T-helper 2 cell treated with Interferon-gamma antibody and Interleukin-4, amounts not matched to agents 5 μg/mL and 100 μg/mL, for 36 hours (primary cell): Measurements from ENCODE around the gene DYNC2LI1.

Experiments used
- DNase-seq: peaks from one replicate; pipeline ENCODE4 v3.0.0; 2021; ENCODE audit warnings: low spot score
- H3K27ac Mint-ChIP-seq: one replicate; pipeline ENCODE4 v1.8.0; 2021; ENCODE audit warnings: mild to moderate bottlenecking, mixed read lengths
- H3K27me3 Mint-ChIP-seq: one replicate; pipeline ENCODE4 v1.8.0; 2021; ENCODE audit warnings: low read depth, mixed read lengths
- H3K36me3 Mint-ChIP-seq: one replicate; pipeline ENCODE4 v1.8.0; 2021; ENCODE audit warnings: low read depth, mixed read lengths
- H3K4me1 Mint-ChIP-seq: one replicate; pipeline ENCODE4 v1.8.0; 2021; ENCODE audit warnings: low read depth, mixed read lengths
- H3K4me3 Mint-ChIP-seq: one replicate; pipeline ENCODE4 v1.8.0; 2022; ENCODE audit warnings: mild to moderate bottlenecking, moderate library complexity, mixed read lengths
- H3K9me3 Mint-ChIP-seq: one replicate; pipeline ENCODE4 v1.8.0; 2021; ENCODE audit warnings: mixed read lengths

Gene DYNC2LI1

DNA sequence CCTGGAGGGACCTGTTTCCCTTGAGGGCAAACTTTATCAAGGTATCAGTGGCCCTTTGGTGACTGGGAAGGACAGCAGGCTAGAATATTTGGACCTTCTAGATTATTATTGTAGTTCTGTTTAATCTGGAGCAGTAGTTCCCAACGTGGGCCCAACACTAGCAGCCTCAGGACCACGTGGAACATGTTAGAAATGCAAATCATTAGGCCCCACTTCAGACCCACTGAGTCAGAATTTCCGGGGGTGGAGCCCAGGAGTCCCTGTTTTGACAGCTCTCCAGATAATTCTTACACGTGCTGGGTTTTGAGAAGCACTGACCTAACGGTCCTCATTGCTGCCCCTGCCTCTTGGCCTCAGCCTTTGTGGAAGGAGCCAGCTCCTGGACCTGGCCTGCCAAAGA lies 25.5 kb upstream of the DYNC2LI1 start:
- H3K4me1 Mint-ChIP-seq, result no peaks in the 10 kb centered on the region
- H3K27me3 Mint-ChIP-seq, result no peaks in the 10 kb centered on the region
- no peak for DNase-seq
- H3K36me3 Mint-ChIP-seq, result peaks cover 2% of the 10 kb centered on the region
- no peaks in the 10 kb centered on the region for H3K9me3 Mint-ChIP-seq
- H3K4me3 Mint-ChIP-seq, result no peak overlapping the region
- no peak overlapping the region for H3K27ac Mint-ChIP-seq

DNA sequence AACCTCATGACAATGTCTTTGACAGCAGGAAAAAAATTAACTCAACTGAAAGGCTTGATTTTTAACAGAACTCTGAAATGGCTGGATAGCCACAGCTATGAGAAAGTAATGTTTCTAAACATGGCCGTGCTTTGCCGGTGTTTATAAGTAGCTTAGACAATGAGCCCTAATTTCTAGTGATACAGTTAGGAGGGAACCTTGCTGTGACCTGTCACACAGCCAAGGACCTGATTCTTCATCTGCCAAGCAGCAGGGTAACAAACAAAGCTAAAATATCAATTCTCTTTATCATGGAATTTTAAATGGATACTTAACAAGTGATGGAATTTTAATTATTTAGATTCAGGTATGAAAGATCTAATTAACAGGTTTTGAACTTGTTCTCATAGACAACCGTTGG lies 24.3 kb upstream of the DYNC2LI1 start:
- no peaks in the 10 kb centered on the region for H3K27me3 Mint-ChIP-seq

DNA sequence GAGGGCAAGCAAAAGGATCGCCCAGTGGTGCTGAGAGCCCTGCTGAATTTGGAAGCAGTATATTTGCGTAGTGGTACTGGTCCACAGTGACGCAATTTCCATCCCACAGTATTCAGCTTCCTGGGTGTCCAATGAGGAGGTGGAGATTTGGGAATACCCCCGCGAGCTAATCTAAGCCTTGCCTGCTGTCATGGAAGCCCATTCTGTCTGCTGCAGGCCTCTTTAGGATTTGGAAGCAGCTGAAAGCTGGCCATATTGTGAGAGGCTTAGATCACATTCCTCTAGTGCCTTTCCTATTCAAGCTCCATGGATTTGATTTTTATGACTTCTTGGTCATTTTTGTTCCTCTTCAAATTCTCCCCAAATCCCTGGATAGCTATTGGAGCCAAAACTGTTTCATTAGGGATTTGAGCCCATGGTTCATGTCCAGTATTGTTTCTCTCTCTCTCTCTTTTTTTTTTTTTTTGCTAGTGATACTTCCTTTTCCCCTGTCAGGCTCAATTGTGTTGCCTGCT lies 22.3 kb upstream of the DYNC2LI1 start:
- no peaks in the 10 kb centered on the region for H3K4me1 Mint-ChIP-seq

More for the DNA sequence above, 24.3 kb upstream of the DYNC2LI1 start:
- H3K4me3 Mint-ChIP-seq, result no peak overlapping the region
- no peaks in the 10 kb centered on the region for H3K36me3 Mint-ChIP-seq
- no peaks in the 10 kb centered on the region for H3K4me1 Mint-ChIP-seq
- no peaks in the 10 kb centered on the region for H3K9me3 Mint-ChIP-seq
- no peak overlapping the region for H3K27ac Mint-ChIP-seq
- no peak for DNase-seq

DNA sequence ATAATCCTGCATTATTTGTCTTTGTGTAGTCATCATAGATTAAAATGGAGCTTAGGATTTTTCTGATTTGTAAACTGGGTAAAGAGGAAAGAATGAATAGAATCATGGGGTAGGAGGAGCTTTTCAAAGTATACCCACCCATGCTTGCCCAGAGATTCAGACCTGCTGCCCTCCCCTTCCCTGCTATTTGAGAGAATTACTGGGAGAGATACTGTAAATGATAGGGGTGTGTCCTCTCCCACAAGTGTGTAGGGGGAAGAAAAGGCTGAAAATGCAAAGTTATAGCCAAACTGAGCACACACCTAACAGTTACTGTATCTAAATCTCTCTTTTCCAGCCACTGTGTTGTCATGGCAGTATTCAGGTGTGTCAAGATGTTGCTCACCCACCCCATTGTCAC lies 21.5 kb upstream of the DYNC2LI1 start:
- H3K4me1 Mint-ChIP-seq, result no peaks in the 10 kb centered on the region

More for the DNA sequence above, 22.3 kb upstream of the DYNC2LI1 start:
- H3K27me3 Mint-ChIP-seq, result no peaks in the 10 kb centered on the region
- no peak overlapping the region for H3K27ac Mint-ChIP-seq
- no peaks in the 10 kb centered on the region for H3K9me3 Mint-ChIP-seq
- no peaks in the 10 kb centered on the region for H3K36me3 Mint-ChIP-seq
- H3K4me3 Mint-ChIP-seq, result no peak overlapping the region
- no peak for DNase-seq

DNA sequence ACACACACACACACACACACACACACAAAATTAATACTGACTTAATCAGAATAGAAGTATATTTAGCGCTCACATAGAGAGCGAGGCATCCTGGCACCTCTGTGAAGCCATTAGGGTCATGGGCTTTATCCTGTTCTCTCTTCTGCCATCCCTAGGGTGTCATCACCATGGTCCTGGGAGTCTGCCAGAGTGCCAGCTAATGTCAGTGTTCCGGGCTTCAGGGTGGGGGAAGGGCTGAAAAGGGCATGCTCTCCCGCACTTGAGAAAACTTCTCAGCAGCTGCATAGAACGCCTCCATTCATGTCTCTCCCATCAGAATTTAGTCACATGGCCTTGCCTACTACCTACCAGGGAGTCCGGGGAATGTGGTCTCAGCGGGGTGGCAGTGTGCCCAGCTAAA lies 19.7 kb upstream of the DYNC2LI1 start:
- H3K27me3 Mint-ChIP-seq, result no peaks in the 10 kb centered on the region

More for the DNA sequence above, 21.5 kb upstream of the DYNC2LI1 start:
- Mint-ChIP-seq H3K27me3 (no peaks in the 10 kb centered on the region), H3K4me3 (no peak overlapping the region), H3K9me3 (no peaks in the 10 kb centered on the region), H3K36me3 (no peaks in the 10 kb centered on the region), H3K27ac (no peak overlapping the region)
- DNase-seq, result no peak

DNA sequence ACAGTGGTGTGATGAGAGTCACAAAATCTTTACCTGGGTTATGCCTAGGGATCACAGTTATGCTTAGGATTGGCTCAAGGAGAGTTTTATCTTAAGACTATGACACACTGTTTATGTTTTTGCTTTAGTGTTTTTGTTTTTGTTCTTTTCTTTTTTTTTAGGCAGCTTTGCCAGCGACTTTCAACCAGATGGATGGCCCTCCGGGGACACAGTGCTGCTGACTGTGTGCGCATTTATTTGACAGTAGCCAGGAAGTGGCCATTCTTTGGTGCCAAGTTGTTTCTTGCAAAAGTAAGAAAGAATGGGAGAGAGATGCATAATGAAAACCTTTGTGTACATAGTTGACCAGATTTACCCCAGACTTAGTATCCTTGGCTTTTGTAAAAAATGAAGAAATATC lies 15.1 kb upstream of the DYNC2LI1 start:
- no peaks in the 10 kb centered on the region for H3K9me3 Mint-ChIP-seq
- H3K27me3 Mint-ChIP-seq, result no peaks in the 10 kb centered on the region
- H3K4me1 Mint-ChIP-seq, result peaks cover 21% of the 10 kb centered on the region

More for the DNA sequence above, 19.7 kb upstream of the DYNC2LI1 start:
- H3K4me1 Mint-ChIP-seq, result peaks cover 1% of the 10 kb centered on the region
- no peak overlapping the region for H3K27ac Mint-ChIP-seq
- H3K36me3 Mint-ChIP-seq, result no peaks in the 10 kb centered on the region
- H3K4me3 Mint-ChIP-seq, result no peak overlapping the region
- no peak for DNase-seq
- H3K9me3 Mint-ChIP-seq, result no peaks in the 10 kb centered on the region

DNA sequence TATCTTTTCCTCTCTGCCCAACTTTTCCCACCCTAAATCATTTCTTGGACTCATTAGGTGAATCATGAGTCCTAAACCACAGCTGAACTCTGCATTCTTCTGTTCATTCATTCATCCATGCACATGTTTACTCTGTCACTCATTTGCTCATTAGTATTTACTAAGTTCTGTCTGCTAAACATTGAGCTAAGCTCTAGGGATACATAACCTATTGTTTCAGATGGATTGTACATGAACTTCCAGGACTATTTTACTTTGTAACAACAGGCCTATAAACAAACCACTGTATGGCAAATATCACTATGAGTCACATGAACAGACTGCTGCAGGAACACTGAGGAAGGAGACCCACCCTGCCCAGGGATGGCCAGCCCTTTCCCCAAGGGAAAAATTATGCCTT lies 14.6 kb upstream of the DYNC2LI1 start:
- H3K27me3 Mint-ChIP-seq, result no peaks in the 10 kb centered on the region
- H3K36me3 Mint-ChIP-seq, result no peaks in the 10 kb centered on the region
- H3K4me1 Mint-ChIP-seq, result peaks cover 21% of the 10 kb centered on the region
- H3K27ac Mint-ChIP-seq, result no peak overlapping the region
- DNase-seq, result no peak
- no peak overlapping the region for H3K4me3 Mint-ChIP-seq
- H3K9me3 Mint-ChIP-seq, result no peaks in the 10 kb centered on the region

More for the DNA sequence above, 15.1 kb upstream of the DYNC2LI1 start:
- H3K27ac Mint-ChIP-seq, result no peak overlapping the region
- no peak overlapping the region for H3K4me3 Mint-ChIP-seq
- no peak for DNase-seq
- H3K36me3 Mint-ChIP-seq, result no peaks in the 10 kb centered on the region

DNA sequence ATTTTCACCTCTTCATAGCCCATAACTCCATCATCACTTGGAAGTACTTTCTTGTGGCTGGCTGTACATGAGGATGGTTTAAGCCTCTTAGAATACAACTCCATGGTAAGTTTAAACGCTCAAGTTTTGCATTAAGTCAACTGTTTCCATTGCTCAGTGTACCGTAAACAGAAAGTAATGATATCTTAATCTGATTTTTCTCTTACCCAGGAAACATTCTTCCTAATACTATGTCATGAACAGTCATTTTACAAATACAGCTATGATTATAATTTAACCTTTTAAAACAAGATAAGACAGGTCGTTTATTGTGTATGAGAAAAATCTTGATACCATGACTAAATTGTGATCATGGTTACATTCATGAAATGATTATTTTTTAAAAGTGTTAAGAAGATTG lies 11.6 kb upstream of the DYNC2LI1 start:
- H3K27me3 Mint-ChIP-seq, result no peaks in the 10 kb centered on the region
- DNase-seq, result no peak
- H3K36me3 Mint-ChIP-seq, result no peaks in the 10 kb centered on the region
- H3K27ac Mint-ChIP-seq, result peak overlapping the region; percentile 67
- H3K9me3 Mint-ChIP-seq, result peaks cover 4% of the 10 kb centered on the region
- H3K4me3 Mint-ChIP-seq, result no peak overlapping the region
- H3K4me1 Mint-ChIP-seq, result peaks cover 34% of the 10 kb centered on the region

DNA sequence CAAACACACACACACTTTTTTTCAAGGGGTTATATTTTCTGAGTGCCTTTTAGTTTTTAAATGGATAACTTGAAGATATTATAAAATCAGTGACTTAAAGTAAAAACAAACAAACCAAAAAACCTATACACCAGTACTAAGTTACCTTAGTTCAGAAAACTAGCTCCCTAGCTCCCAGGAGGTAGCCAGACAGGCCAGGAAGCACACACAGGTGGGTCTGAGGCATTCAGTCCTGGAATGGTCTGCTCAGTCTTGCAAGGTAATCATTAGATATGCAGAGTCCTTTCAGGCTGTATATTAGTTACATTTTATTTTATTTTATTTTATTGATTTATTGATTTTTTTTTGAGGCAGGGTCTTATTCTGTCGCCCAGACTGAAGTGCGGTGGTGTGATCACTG lies 10.7 kb upstream of the DYNC2LI1 start:
- H3K27ac Mint-ChIP-seq, result no peak overlapping the region
- DNase-seq, result no peak
- no peaks in the 10 kb centered on the region for H3K27me3 Mint-ChIP-seq
- no peak overlapping the region for H3K4me3 Mint-ChIP-seq
- peaks cover 6% of the 10 kb centered on the region for H3K9me3 Mint-ChIP-seq
- H3K4me1 Mint-ChIP-seq, result peaks cover 34% of the 10 kb centered on the region
- H3K36me3 Mint-ChIP-seq, result peaks cover 2% of the 10 kb centered on the region

DNA sequence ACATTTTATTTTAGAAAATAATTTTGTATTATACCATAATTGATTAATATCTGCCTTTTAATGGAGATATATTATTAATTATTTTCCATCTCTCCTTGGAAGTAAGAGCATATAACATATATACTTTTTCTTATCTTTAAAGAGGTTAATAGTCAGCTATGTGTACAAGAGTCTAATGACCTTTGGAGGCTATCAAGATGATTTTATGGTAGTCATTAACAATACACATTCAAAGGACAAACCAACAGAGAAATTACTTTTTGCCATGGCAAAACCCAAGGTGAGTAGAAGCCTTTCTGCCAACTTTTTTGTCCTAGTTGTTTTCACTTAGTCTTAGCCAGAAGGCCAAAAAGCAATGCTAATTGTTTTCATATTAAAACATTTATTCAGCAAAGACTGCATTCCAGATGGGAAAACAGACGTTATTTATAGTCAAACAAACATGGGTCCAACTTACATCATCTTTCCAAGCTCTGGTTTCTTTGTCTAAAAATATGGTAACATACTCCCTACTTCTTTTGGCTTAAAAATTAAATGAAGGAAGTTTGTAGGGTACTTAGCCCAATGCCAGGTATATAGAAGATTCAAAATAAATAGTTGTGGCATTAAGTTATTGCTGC lies 9.6 kb upstream of the DYNC2LI1 start:
- H3K27me3 Mint-ChIP-seq, result no peaks in the 10 kb centered on the region
- peaks cover 2% of the 10 kb centered on the region for H3K36me3 Mint-ChIP-seq
- no peak overlapping the region for H3K27ac Mint-ChIP-seq
- no peak for DNase-seq
- H3K4me1 Mint-ChIP-seq, result peaks cover 32% of the 10 kb centered on the region
- peaks cover 6% of the 10 kb centered on the region for H3K9me3 Mint-ChIP-seq
- H3K4me3 Mint-ChIP-seq, result no peak overlapping the region

DNA sequence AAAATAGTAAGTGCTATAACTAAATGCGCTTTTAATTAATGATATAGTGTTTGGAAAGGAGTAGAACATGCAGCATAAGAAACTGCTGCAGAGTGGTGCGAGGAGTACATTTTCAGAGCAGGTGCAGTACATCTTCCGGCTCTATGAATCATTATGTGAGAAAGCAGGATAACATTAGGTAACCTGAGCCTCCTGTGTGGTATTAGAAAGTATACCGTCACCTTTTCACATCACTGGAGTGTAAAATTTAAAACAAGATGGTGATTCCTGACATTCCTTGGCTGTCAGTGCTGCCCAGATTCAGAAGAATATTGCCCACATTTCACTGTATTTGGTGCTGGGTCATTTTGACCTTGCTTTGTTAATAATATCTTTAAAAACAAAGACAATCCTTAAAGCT lies 7.8 kb upstream of the DYNC2LI1 start:
- no peaks in the 10 kb centered on the region for H3K27me3 Mint-ChIP-seq
- peaks cover 2% of the 10 kb centered on the region for H3K36me3 Mint-ChIP-seq
- H3K9me3 Mint-ChIP-seq, result peaks cover 6% of the 10 kb centered on the region
- peaks cover 25% of the 10 kb centered on the region for H3K4me1 Mint-ChIP-seq
- no peak for DNase-seq
- H3K4me3 Mint-ChIP-seq, result no peak overlapping the region
- H3K27ac Mint-ChIP-seq, result no peak overlapping the region

DNA sequence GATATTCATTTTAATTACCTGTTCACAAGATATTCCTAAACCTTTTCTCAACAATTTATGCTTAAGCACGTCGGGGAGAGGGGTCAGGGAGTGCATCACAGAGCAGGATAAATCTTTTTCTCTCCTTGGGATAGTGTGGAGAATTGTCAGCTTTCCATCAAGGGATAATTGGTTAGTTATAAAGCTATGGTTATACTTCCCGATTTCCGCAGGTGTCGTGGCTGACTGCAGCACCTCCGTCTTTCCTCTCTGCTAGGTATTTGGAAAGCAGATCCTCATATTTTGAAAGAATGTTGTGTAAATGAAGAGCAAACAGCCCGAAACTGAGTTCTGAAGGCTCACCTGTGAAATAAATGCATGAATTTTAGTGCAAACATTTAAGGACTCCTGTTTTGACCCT lies 778 bp downstream of the DYNC2LI1 start:
- H3K4me3 Mint-ChIP-seq, result peak overlapping the region; percentile 96
- no peak for DNase-seq
- H3K36me3 Mint-ChIP-seq, result no peaks in the 10 kb centered on the region
- H3K27ac Mint-ChIP-seq, result peak overlapping the region; percentile 67
- peaks cover 20% of the 10 kb centered on the region for H3K4me1 Mint-ChIP-seq
- H3K27me3 Mint-ChIP-seq, result no peaks in the 10 kb centered on the region
- no peaks in the 10 kb centered on the region for H3K9me3 Mint-ChIP-seq

DNA sequence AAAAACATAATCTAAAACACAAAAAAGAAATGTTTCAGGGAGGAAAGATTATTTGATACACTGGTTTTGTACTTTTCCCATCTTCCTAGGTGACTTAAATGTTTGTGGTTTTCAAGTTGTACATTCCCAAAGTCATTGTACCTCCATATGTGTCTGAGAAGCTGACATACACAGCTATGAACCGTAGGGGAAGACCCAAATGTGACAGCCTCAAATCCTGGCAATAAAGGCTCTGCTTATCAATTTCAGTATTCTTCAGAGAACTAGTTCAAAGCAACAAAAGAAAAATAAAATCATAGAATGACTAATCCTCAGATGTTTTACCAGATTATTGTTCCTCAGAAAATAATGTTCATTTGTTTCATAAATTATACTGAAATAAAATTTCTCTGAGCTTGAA lies 2.5 kb downstream of the DYNC2LI1 start:
- no peaks in the 10 kb centered on the region for H3K9me3 Mint-ChIP-seq
- DNase-seq, result peak; percentile 43
- no peak overlapping the region for H3K27ac Mint-ChIP-seq
- H3K27me3 Mint-ChIP-seq, result no peaks in the 10 kb centered on the region
- H3K4me1 Mint-ChIP-seq, result peaks cover 20% of the 10 kb centered on the region
- H3K36me3 Mint-ChIP-seq, result peaks cover 3% of the 10 kb centered on the region
- H3K4me3 Mint-ChIP-seq, result peak overlapping the region; percentile 30

DNA sequence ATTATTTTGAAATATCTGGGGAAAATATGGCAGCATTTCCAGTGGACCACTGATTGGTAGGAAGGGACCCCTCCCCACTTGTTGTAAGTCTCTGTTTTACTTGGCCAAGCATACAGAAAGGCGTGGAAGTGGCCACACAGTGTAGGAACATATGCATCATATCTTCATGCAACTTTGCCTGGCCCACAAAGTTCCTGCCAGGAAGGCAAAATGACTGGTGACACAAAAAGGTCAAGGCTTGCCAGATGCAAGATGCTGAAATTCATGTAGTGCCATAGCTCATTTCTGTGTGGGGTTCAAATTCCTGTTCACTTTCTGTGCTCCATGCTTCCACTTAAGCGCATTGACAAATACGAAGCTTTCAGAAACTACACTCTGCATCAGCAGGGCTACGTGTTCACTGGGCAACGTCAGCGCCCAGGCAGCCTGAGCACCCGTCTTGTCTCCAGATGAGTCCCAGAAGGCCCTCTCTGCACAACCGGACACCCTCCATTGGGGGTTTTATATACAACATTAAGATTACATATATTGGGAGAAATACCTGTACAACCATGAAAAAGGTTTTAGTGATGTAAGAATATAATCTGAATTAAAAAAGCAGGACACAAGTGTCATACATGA lies 3.6 kb downstream of the DYNC2LI1 start:
- DNase-seq, result peak; percentile 71
- Mint-ChIP-seq H3K27ac (no peak overlapping the region), H3K4me1 (peaks cover 20% of the 10 kb centered on the region)

More for the DNA sequence above, 3.6 kb downstream of the DYNC2LI1 start:
- Mint-ChIP-seq H3K36me3 (peaks cover 3% of the 10 kb centered on the region), H3K9me3 (no peaks in the 10 kb centered on the region), H3K4me3 (no peak overlapping the region), H3K27me3 (no peaks in the 10 kb centered on the region)
